Transverse colon (tissue), 4 donors: Measurements from ENCODE around the gene CXCL12. TPM values are rescaled to one million over a fixed set of nuclear protein-coding genes. Genes with fewer than 3 reads are reported as not detected.

Experiments used
- DNase-seq: peaks from one replicate; pipeline ENCODE4 v3.0.0-alpha.2; 2019
- H3K27ac ChIP-seq, 4 donors: fragments of 200-600 bp; sonication (generic); 2 replicates each; pipeline ENCODE4 v1.5.1; 2016 to 2018; ENCODE audit warnings: inconsistent platforms in 4 of 4
- H3K27me3 ChIP-seq: fragments of 200-600 bp; sonication (generic); 2 replicates; pipeline ENCODE4 v1.5.1; 2017; ENCODE audit warnings: inconsistent platforms
- H3K36me3 ChIP-seq, 4 donors: fragments of 200-600 bp; sonication (generic); 2 replicates each; pipeline ENCODE4 v1.5.1; 2017 to 2019; ENCODE audit warnings: inconsistent platforms in 4 of 4
- H3K4me1 ChIP-seq, 4 donors: fragments of 200-600 bp; sonication (generic); 2 replicates each; pipeline ENCODE4 v1.5.1; 2017 to 2020; ENCODE audit warnings: inconsistent platforms in 4 of 4
- H3K4me3 ChIP-seq, 4 donors: fragments of 200-600 bp; sonication (generic); 1 replicate in 1 of 4; 2 replicates in 3 of 4; pipeline versions ENCODE4 v1.5.1 to v1.6.1; 2017 to 2019; ENCODE audit warnings: inconsistent platforms in 4 of 4
- H3K9me3 ChIP-seq, 2 donors: fragments of 200-600 bp; sonication (generic); 2 replicates each; pipeline ENCODE4 v1.5.1; 2017 to 2019; ENCODE audit warnings: inconsistent platforms in 2 of 2
- EP300 ChIP-seq: sonication (generic); formaldehyde crosslinking; IDR thresholded peaks from one replicate; pipeline ENCODE4 v1.6.1; 2017; ENCODE audit warnings: antibody characterized with exemption, low read depth
- POLR2A ChIP-seq: fragments of 450-650 bp; IDR thresholded peaks from one replicate; pipeline ENCODE4 v1.6.1; 2016; ENCODE audit warnings: antibody characterized with exemption, mild to moderate bottlenecking, moderate library complexity
- POLR2AphosphoS5 ChIP-seq, 3 donors: sonication (generic); formaldehyde crosslinking; IDR thresholded peaks; one replicate each; pipeline ENCODE4 v1.6.1; 2016; ENCODE audit warnings: antibody characterized with exemption in 3 of 3
- WGBS, 2 donors: methylation state at CpG; one replicate each; pipeline ENCODE4 v1.1.5; 2018; ENCODE audit warnings: low coverage in 1 of 2; 5-methylcytosine and 5-hydroxymethylcytosine counted together
- in situ Hi-C, 4 donors: fragments of 200-750 bp; cut with MboI; loops; one replicate each; pipeline versions ENCODE4 v1.15.0 to v1.15.1; 2017; ENCODE audit warnings: low sequenced_read_pairs in 3 of 4, low pct_ligation_motif_present in 1 of 4, low pct_unique_long_range_greater_than_20kb in 1 of 4
- intact Hi-C: fragments of 100-400 bp; cut with DNase I; formaldehyde crosslinking; loops from one replicate; pipeline ENCODE4 v1.15.1; 2023; ENCODE audit warnings: low total_unique reads
- total RNA-seq, 4 donors: library from RNA; depleted of rRNA; stranded (reverse); fragments of >200 nt; gene quantifications; one replicate each; pipeline ENCODE4 v1.1.0, GENCODE V29; 2016
- TF ChIP-seq, protein P1 (sequence below), 5 experiments: fragments of 200-600 bp in 3 of 5; fragments of 450-650 bp in 2 of 5; sonication (generic) in 3 of 5; IDR thresholded peaks; 1 replicate in 2 of 5; 2 replicates in 3 of 5; pipeline ENCODE4 v1.5.1; 2016 to 2017; ENCODE audit warnings: antibody characterized with exemption in 5 of 5, inconsistent platforms in 3 of 5, mild to moderate bottlenecking in 2 of 5, moderate library complexity in 1 of 5

Gene CXCL12
- total RNA-seq, 4 donors from 2014 or later: 6.8 to 19.5 (median 17.9) TPM

DNA sequence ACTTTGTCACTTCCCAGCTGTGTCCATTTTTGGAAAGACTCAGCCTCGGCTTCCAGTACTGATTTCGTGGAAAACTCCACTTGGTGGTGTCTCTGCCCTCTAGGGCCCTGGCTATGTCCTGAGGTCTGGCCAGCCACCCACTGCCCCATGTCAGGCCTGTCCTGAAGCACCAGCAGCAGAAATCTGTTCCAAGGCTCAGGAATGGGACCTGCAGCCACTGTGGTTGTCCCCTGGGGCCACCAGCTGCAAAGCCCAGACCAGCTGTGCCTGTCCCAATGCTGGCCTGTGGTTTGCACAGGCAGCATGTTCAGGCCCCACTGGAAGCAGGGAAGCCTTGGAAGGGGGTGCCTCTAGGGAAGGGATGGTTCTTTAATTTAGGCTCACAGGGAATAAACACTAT lies 21.2 kb downstream of the CXCL12 start:
- DNase-seq: no peak
- Histone ChIP-seq H3K4me3 (no peak overlapping the region), H3K9me3 (no peaks in the 10 kb centered on the region), H3K27me3 (no peaks in the 10 kb centered on the region), H3K27ac (no peak overlapping the region), H3K36me3 (no peaks in the 10 kb centered on the region), H3K4me1 (no peaks in the 10 kb centered on the region)
- TF ChIP-seq POLR2A (no peak), POLR2AphosphoS5 (IDR thresholded peaks at IDR 0.05) (no peak), EP300 (no peak)
- TF ChIP-seq, protein P1, sequence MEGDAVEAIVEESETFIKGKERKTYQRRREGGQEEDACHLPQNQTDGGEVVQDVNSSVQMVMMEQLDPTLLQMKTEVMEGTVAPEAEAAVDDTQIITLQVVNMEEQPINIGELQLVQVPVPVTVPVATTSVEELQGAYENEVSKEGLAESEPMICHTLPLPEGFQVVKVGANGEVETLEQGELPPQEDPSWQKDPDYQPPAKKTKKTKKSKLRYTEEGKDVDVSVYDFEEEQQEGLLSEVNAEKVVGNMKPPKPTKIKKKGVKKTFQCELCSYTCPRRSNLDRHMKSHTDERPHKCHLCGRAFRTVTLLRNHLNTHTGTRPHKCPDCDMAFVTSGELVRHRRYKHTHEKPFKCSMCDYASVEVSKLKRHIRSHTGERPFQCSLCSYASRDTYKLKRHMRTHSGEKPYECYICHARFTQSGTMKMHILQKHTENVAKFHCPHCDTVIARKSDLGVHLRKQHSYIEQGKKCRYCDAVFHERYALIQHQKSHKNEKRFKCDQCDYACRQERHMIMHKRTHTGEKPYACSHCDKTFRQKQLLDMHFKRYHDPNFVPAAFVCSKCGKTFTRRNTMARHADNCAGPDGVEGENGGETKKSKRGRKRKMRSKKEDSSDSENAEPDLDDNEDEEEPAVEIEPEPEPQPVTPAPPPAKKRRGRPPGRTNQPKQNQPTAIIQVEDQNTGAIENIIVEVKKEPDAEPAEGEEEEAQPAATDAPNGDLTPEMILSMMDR (IDR thresholded peaks at IDR 0.05): no peak
- 82% methylated on average over 2 of the region's 2 CpGs; no CpG with 5 or more reads in 1 of the 2 donors for whole genome bisulfite sequencing, 2 donors
- in situ Hi-C loops: no loop called here
- intact Hi-C loops: no loop called here

DNA sequence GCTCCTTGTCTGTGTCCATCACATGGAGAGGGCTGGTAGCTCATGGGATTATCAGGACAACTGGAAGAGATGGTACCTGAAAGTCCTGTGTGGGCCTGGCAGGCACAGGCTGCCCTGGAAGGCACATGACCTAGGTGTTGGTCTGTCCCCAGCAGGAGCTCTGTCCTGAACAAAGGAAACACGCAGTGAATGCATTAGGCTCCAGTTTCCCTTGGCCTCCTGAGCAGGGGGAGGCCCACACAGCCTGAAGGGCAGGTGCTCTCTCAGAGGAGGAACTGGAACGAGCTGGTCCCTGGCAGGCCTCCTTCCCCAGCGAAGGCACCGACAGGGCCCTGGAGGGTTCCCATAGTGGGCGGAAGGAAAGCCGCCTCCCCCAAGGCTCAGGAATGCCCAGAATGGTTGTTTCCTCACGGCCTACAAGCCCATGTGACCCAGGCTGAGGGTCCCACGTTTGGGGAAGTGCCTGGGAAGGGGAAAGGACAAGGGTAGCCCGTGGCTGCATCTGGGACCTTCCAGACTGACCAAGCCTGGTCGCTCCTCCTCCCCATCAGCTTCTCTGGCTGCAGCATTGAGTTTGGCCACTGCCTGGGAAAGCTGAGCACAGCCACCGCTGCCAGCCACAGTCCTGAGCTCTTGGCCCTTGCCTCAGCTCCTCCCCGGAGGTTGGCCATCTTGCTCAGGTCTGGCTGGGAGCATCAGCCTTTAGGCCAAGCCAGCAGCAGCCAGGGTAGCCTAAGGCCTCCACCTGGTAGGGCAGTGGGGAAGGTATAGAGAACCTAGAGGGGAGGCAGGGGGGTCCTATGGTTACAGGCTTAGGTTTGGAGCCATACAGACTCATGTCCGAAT lies 21.8 kb downstream of the CXCL12 start:
- H3K27ac ChIP-seq: no peak overlapping the region
- H3K4me3 ChIP-seq: no peak overlapping the region
- intact Hi-C loops (no loop called here), in situ Hi-C loops (no loop called here)
- H3K36me3 ChIP-seq: no peaks in the 10 kb centered on the region
- no peaks in the 10 kb centered on the region for H3K27me3 ChIP-seq
- DNase-seq: no peak
- WGBS, 2 donors: 74% methylated on average over 8 of the region's 13 CpGs; no CpG with 5 or more reads in 1 of the 2 donors
- TF ChIP-seq POLR2AphosphoS5 (IDR thresholded peaks at IDR 0.05) (no peak), EP300 (no peak), POLR2A (no peak)
- TF ChIP-seq, protein P1 (IDR thresholded peaks at IDR 0.05): no peak
- H3K4me1 ChIP-seq: peaks cover 0 to 4% (median 0%) of the 10 kb centered on the region in 4 donors
- H3K9me3 ChIP-seq: no peaks in the 10 kb centered on the region

DNA sequence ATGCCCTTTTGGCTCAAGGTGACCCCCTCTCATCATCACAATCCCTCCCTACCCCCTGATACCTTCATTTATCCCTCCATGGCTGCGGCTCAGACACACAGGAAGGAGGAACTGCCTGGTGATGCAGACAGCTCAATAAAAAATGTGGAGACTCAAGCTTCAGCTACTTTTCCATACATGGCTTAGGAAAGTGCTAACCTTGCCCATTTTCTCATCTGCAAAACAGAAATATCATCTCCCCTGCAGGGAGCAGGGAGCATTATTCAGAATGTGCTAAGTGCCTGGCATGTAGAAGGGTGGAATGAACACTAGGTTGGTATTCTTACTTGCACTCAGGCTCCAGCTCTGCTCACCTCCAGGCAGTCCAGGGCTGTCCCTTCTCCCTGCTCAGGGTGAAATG lies 23.8 kb downstream of the CXCL12 start:
- Histone ChIP-seq H3K27ac (no peak overlapping the region), H3K36me3 (no peaks in the 10 kb centered on the region), H3K4me3 (no peak overlapping the region), H3K9me3 (no peaks in the 10 kb centered on the region), H3K4me1 (peaks cover 0 to 4% (median 0%) of the 10 kb centered on the region in 4 donors), H3K27me3 (no peaks in the 10 kb centered on the region)
- no peak for DNase-seq
- no peak for TF ChIP-seq EP300
- TF ChIP-seq POLR2A: no peak
- TF ChIP-seq, protein P1 (IDR thresholded peaks at IDR 0.05): no peak
- no peak for TF ChIP-seq POLR2AphosphoS5 (IDR thresholded peaks at IDR 0.05)
- in situ Hi-C loops (no loop called here), intact Hi-C loops (no loop called here)
- WGBS, 2 donors: 39% methylated on average over 1 of the region's 1 CpG; no CpG with 5 or more reads in 1 of the 2 donors

DNA sequence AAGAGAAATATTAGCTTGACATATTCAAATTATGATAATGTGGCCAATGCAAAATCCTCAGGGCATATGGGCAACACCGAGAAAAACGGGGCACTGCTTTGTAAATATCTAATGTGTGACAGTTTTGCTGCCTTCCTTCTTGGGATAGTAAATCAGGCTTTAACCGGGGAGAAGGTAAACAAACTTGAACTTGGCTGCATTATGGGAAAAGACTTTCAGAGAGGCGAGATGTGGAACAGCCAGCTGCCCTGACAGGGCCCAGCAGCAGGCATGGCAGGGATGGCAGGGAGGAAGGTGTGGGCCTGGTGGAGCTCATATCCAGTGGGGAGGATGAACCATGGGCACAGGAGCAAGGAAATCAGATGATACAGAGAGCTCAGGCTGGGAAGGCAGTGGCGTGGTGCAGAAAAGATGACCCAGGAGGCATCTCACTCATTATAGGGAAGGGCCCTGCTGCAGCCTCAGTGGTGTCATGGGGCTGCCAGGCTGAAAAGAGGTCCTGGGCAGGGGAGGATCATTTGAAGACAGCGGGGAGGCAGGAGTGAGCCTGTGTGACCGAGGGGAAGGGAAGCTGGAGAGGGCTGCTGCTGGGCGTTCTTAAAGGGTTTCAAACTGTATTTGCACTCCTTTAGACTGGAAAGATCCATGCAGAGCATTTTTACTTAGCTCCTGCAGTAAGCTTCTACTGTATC lies 26.7 kb downstream of the CXCL12 start:
- peaks cover 0 to 4% (median 0%) of the 10 kb centered on the region in 4 donors for H3K4me1 ChIP-seq
- in situ Hi-C loops (no loop called here), intact Hi-C loops (no loop called here)
- H3K27ac ChIP-seq: no peak overlapping the region
- H3K9me3 ChIP-seq: no peaks in the 10 kb centered on the region
- TF ChIP-seq, protein P1 (IDR thresholded peaks at IDR 0.05): no peak
- TF ChIP-seq EP300: no peak
- no peak for TF ChIP-seq POLR2A
- TF ChIP-seq POLR2AphosphoS5 (IDR thresholded peaks at IDR 0.05): no peak
- H3K4me3 ChIP-seq: no peak overlapping the region
- DNase-seq: no peak
- WGBS, 2 donors: 49 to 56% methylated on average over 8 of the region's 8 CpGs
- no peaks in the 10 kb centered on the region for H3K36me3 ChIP-seq
- H3K27me3 ChIP-seq: no peaks in the 10 kb centered on the region
